ENCODE results near the gene TSPEAR.

The TSPEAR gene

GRCh38 chr21:44467859-44468195 lies 243.5 kb downstream of the TSPEAR start:
- H4K20me1 ChIP-seq (ENCODE audit: low read depth, low read length), result no peaks in the 10 kb centered on the region
- no peaks in the 10 kb centered on the region for H3K27me3 ChIP-seq (ENCODE audit: low read length)
- no peak overlapping the region for H2AFZ ChIP-seq (ENCODE audit: low read depth, low read length, severe bottlenecking)
- H3K9me3 ChIP-seq (ENCODE audit: insufficient read depth, low read length), result no peaks in the 10 kb centered on the region
- no peak overlapping the region for H3K4me3 ChIP-seq (ENCODE audit: insufficient read depth, low read length, poor library complexity, severe bottlenecking)
- H3F3A ChIP-seq (ENCODE audit: insufficient read depth), result no peaks in the 10 kb centered on the region
- no peak for TF ChIP-seq CTCF (IDR thresholded peaks at IDR 0.05; ENCODE audit: insufficient read depth, low read length, poor library complexity, severe bottlenecking)
- TF ChIP-seq EZH2phosphoT487 (conservative IDR thresholded peaks at IDR 0.05; ENCODE audit: low read length), result no peak
- no peak overlapping the region for H3K9ac ChIP-seq (ENCODE audit: low read length)
- no peaks in the 10 kb centered on the region for H3K9me2 ChIP-seq (replicated peaks; ENCODE audit: insufficient read depth, low read length)
- no peak overlapping the region for H3K4me2 ChIP-seq (ENCODE audit: low read depth, low read length, poor library complexity, severe bottlenecking)
- H3K79me2 ChIP-seq (ENCODE audit: insufficient read depth, low read length), result no peaks in the 10 kb centered on the region
- H3K27ac ChIP-seq (ENCODE audit: low read depth, low read length), result no peak overlapping the region
- H3K36me3 ChIP-seq (ENCODE audit: low read length), result no peaks in the 10 kb centered on the region

- Histone ChIP-seq H2AFZ (ENCODE audit: low read depth, low read length, severe bottlenecking) (no peak overlapping the region), H3K36me3 (ENCODE audit: low read length) (no peaks in the 10 kb centered on the region), H3K79me2 (ENCODE audit: insufficient read depth, low read length) (no peaks in the 10 kb centered on the region), H3K27me3 (ENCODE audit: low read length) (no peaks in the 10 kb centered on the region), H3K4me2 (ENCODE audit: low read depth, low read length, poor library complexity, severe bottlenecking) (no peak overlapping the region), H3K9ac (ENCODE audit: low read length) (no peak overlapping the region), H3F3A (ENCODE audit: insufficient read depth) (no peaks in the 10 kb centered on the region), H3K27ac (ENCODE audit: low read depth, low read length) (no peak overlapping the region), H4K20me1 (ENCODE audit: low read depth, low read length) (no peaks in the 10 kb centered on the region), H3K9me2 (replicated peaks; ENCODE audit: insufficient read depth, low read length) (no peaks in the 10 kb centered on the region), H3K9me3 (ENCODE audit: insufficient read depth, low read length) (no peaks in the 10 kb centered on the region), H3K4me3 (ENCODE audit: insufficient read depth, low read length, poor library complexity, severe bottlenecking) (no peak overlapping the region)
- TF ChIP-seq EZH2phosphoT487 (conservative IDR thresholded peaks at IDR 0.05; ENCODE audit: low read length) (no peak), CTCF (IDR thresholded peaks at IDR 0.05; ENCODE audit: insufficient read depth, low read length, poor library complexity, severe bottlenecking) (no peak)
Measured at GRCh38 chr21:44466996-44467858, 244.1 kb downstream of the TSPEAR start.

- no peak for TF ChIP-seq CTCF (IDR thresholded peaks at IDR 0.05; ENCODE audit: insufficient read depth, low read length, poor library complexity, severe bottlenecking)
- no peak for TF ChIP-seq EZH2phosphoT487 (conservative IDR thresholded peaks at IDR 0.05; ENCODE audit: low read length)
Measured at GRCh38 chr21:44466351-44466954, 244.9 kb downstream of the TSPEAR start.

More at GRCh38 chr21:44466351-44466954, 244.9 kb downstream of the TSPEAR start:
- no peaks in the 10 kb centered on the region for H3K36me3 ChIP-seq (ENCODE audit: low read length)
- no peaks in the 10 kb centered on the region for H3F3A ChIP-seq (ENCODE audit: insufficient read depth)
- H3K9ac ChIP-seq (ENCODE audit: low read length), result no peak overlapping the region
- no peak overlapping the region for H2AFZ ChIP-seq (ENCODE audit: low read depth, low read length, severe bottlenecking)
- no peak overlapping the region for H3K4me3 ChIP-seq (ENCODE audit: insufficient read depth, low read length, poor library complexity, severe bottlenecking)
- no peaks in the 10 kb centered on the region for H3K27me3 ChIP-seq (ENCODE audit: low read length)
- H4K20me1 ChIP-seq (ENCODE audit: low read depth, low read length), result no peaks in the 10 kb centered on the region
- H3K79me2 ChIP-seq (ENCODE audit: insufficient read depth, low read length), result no peaks in the 10 kb centered on the region
- no peaks in the 10 kb centered on the region for H3K9me3 ChIP-seq (ENCODE audit: insufficient read depth, low read length)
- H3K4me2 ChIP-seq (ENCODE audit: low read depth, low read length, poor library complexity, severe bottlenecking), result no peak overlapping the region
- H3K27ac ChIP-seq (ENCODE audit: low read depth, low read length), result no peak overlapping the region
- H3K9me2 ChIP-seq (replicated peaks; ENCODE audit: insufficient read depth, low read length), result no peaks in the 10 kb centered on the region

Data from SU-DHL-6 (cell line).